AG10803 (cell line): ENCODE measurements around the gene ITGA2.

Source experiments
- DNase-seq: peaks from one replicate; pipeline ENCODE4 v3.0.0; 2010; ENCODE audit warnings: low read depth
- H3K4me3 ChIP-seq: 2 replicates; pipeline ENCODE4 v1.5.1; 2011; ENCODE audit warnings: mild to moderate bottlenecking, low read length, control low read depth
- CTCF ChIP-seq: conservative IDR thresholded peaks from 2 replicates; pipeline ENCODE4 v1.5.1; 2011; ENCODE audit warnings: mild to moderate bottlenecking, low read length, control low read depth, inconsistent platforms

Gene ITGA2

GRCh38 chr5:53092242-53092641, 103.1 kb downstream of the ITGA2 start:
- H3K4me3 ChIP-seq: no peak overlapping the region
- DNase-seq: no peak
- no peak for TF ChIP-seq CTCF

- H3K4me3 ChIP-seq: no peak overlapping the region
- TF ChIP-seq CTCF: no peak
- DNase-seq: no peak
Measured at GRCh38 chr5:53095217-53095616, 106.1 kb downstream of the ITGA2 start.

- DNase-seq: peak; percentile 65
- H3K4me3 ChIP-seq: no peak overlapping the region
- peak; percentile 87 for TF ChIP-seq CTCF
Measured at GRCh38 chr5:53095931-53096525, 106.9 kb downstream of the ITGA2 start.

- H3K4me3 ChIP-seq: no peak overlapping the region
- DNase-seq: no peak
- TF ChIP-seq CTCF: no peak
Measured at GRCh38 chr5:53099546-53099945, 110.4 kb downstream of the ITGA2 start.

- no peak overlapping the region for H3K4me3 ChIP-seq
- DNase-seq: no peak
- TF ChIP-seq CTCF: no peak
Measured at GRCh38 chr5:53100606-53101005, 111.5 kb downstream of the ITGA2 start.

- TF ChIP-seq CTCF: no peak
- no peak for DNase-seq
- H3K4me3 ChIP-seq: no peak overlapping the region
Measured at GRCh38 chr5:53105611-53106300, 116.6 kb downstream of the ITGA2 start.

GRCh38 chr5:53109056-53109442, 119.9 kb downstream of the ITGA2 start:
- no peak for TF ChIP-seq CTCF
- peak overlapping the region; percentile 76 for H3K4me3 ChIP-seq
- peak; percentile 23 for DNase-seq
